Esophagus muscularis mucosa (tissue), 3 donors: ENCODE results near the gene RASGRF1.

Experiments used
- CTCF ChIP-seq, 3 experiments: fragments of 200-600 bp in 2 of 3; fragments of 450-650 bp in 1 of 3; sonication (generic) in 2 of 3; IDR thresholded peaks; one replicate each; pipeline ENCODE4 v1.5.1; 2017 to 2019; ENCODE audit warnings: antibody characterized with exemption in 3 of 3, mild to moderate bottlenecking in 2 of 3, moderate library complexity in 1 of 3
- POLR2A ChIP-seq: fragments of 450-650 bp; IDR thresholded peaks from one replicate; pipeline ENCODE4 v1.6.1; 2017; ENCODE audit warnings: antibody characterized with exemption, moderate library complexity, mild to moderate bottlenecking, low read depth
- POLR2AphosphoS5 ChIP-seq, 2 donors: sonication (generic); formaldehyde crosslinking; IDR thresholded peaks; one replicate each; pipeline ENCODE4 v1.6.1; 2017; ENCODE audit warnings: antibody characterized with exemption in 2 of 2

- no peak for TF ChIP-seq CTCF (IDR thresholded peaks at IDR 0.05)
- TF ChIP-seq POLR2A: no peak
- no peak for TF ChIP-seq POLR2AphosphoS5 (IDR thresholded peaks at IDR 0.05)
Measured at GRCh38 chr15:79093352-79093935, 2.9 kb upstream of the RASGRF1 start.
